A549 (cell line): ENCODE data around the gene RIMS4. TPM values are rescaled to one million over a fixed set of nuclear protein-coding genes. Genes with fewer than 3 reads are reported as not detected.

Experiments
- ATAC-seq, 2 experiments: fragments of 200-7000 bp in 1 of 2; fragments of >200 bp in 1 of 2; cut with Nextera tagmentation in 1 of 2; cut with Tn5 transposase in 1 of 2; 3 replicates each; pipeline versions ENCODE4 v1.8.0 to v1.9.1; 2018 to 2020; ENCODE audit warnings: mild to moderate bottlenecking in 1 of 2, moderate library complexity in 1 of 2
- CTCF ChIA-PET: fragments of 300-600 bp; sonication (Branson Sonifier 250); formaldehyde crosslinking; extraction: SDS; loops from one replicate; lab custom pipeline; 2021; ENCODE audit warnings: antibody characterized with exemption, inconsistent platforms; lab: Yijun Ruan, JAX
- POLR2A ChIA-PET: fragments of 350-600 bp; formaldehyde crosslinking; extraction: SDS; loops from one replicate; lab custom pipeline; 2021; ENCODE audit warnings: antibody characterized with exemption, inconsistent platforms; lab: Yijun Ruan, JAX
- DNase-seq, 2 experiments: peaks; one replicate each; pipeline versions ENCODE4 v3.0.0 to v3.0.0-alpha.2; 2011 to 2016; ENCODE audit warnings: low read depth in 1 of 2, low spot score in 1 of 2
- FAIRE-seq: peaks from 2 replicates; lab custom pipeline; 2011; peaks lifted over from hg19 to GRCh38; lab: Jason Lieb, UNC
- H3K27ac ChIP-seq, 2 experiments: fragments of >200 bp; sonication (Bioruptor Twin); formaldehyde crosslinking; 3 replicates each; pipeline ENCODE4 v1.5.1; 2016 to 2017
- H3K4me1 ChIP-seq: fragments of >200 bp; sonication (Bioruptor Twin); formaldehyde crosslinking; 3 replicates; pipeline ENCODE4 v1.6.1; 2016
- H3K4me2 ChIP-seq: fragments of >200 bp; sonication (Bioruptor Twin); formaldehyde crosslinking; 3 replicates; pipeline ENCODE4 v1.6.1; 2016
- H3K4me3 ChIP-seq: fragments of >200 bp; sonication (Bioruptor Twin); formaldehyde crosslinking; 3 replicates; pipeline ENCODE4 v1.5.1; 2016
- H3K9me3 ChIP-seq: fragments of >200 bp; sonication (Bioruptor Twin); formaldehyde crosslinking; 3 replicates; pipeline ENCODE4 v1.6.1; 2016
- ATOH8 ChIP-seq: fragments of 250-450 bp; sonication (Bioruptor Pico); IDR thresholded peaks from 2 replicates; pipeline ENCODE4 v1.5.0; 2020; ENCODE audit warnings: low read depth, mild to moderate bottlenecking, moderate library complexity
- CBX8 ChIP-seq: fragments of 200-600 bp; sonication (generic); IDR thresholded peaks from 2 replicates; pipeline ENCODE4 v1.6.1; 2016
- CHD2 ChIP-seq: fragments of 150-350 bp; IDR thresholded peaks from 2 replicates; pipeline ENCODE4 v1.6.1; 2014; ENCODE audit warnings: low read length; ENCODE audit not compliant: partially characterized antibody
- E2F6 ChIP-seq: IDR thresholded peaks from 2 replicates; pipeline ENCODE4 v1.6.1; 2012; ENCODE audit warnings: low read depth, borderline replicate concordance
- EP300 ChIP-seq, 2 experiments: fragments of >200 bp; sonication (Bioruptor Twin); formaldehyde crosslinking; IDR thresholded peaks; 2 replicates in 1 of 2; 3 replicates in 1 of 2; pipeline ENCODE4 v1.6.1; 2016 to 2017
- ESRRA ChIP-seq: fragments of 150-350 bp; IDR thresholded peaks from 2 replicates; pipeline ENCODE4 v1.6.1; 2014; ENCODE audit warnings: mild to moderate bottlenecking, low read length, borderline replicate concordance
- FOSB ChIP-seq: fragments of 250-450 bp; sonication (Bioruptor Pico); IDR thresholded peaks from 2 replicates; pipeline ENCODE4 v1.5.0; 2020; ENCODE audit warnings: mild to moderate bottlenecking, moderate library complexity
- FOSL2 ChIP-seq, 2 experiments: fragments of 450-650 bp in 1 of 2; fragments of >200 bp in 1 of 2; sonication (Bioruptor Twin) in 1 of 2; formaldehyde crosslinking; IDR thresholded peaks; 2 replicates each; pipeline versions ENCODE4 v1.5.0 to v1.6.1; 2016 to 2020; ENCODE audit warnings: mild to moderate bottlenecking in 1 of 2, moderate library complexity in 1 of 2
- FOXS1 ChIP-seq: fragments of 250-450 bp; sonication (Bioruptor Pico); IDR thresholded peaks from 2 replicates; pipeline ENCODE4 v1.5.0; 2020; ENCODE audit warnings: mild to moderate bottlenecking, moderate library complexity
- HDAC2 ChIP-seq: fragments of 200-600 bp; sonication (generic); IDR thresholded peaks from 2 replicates; pipeline ENCODE4 v1.6.1; 2016
- HOXB13 ChIP-seq: fragments of 250-450 bp; sonication (Bioruptor Pico); IDR thresholded peaks from 2 replicates; pipeline ENCODE4 v1.5.0; 2020; ENCODE audit warnings: low read depth, mild to moderate bottlenecking, moderate library complexity
- HOXB5 ChIP-seq: fragments of 250-450 bp; sonication (Bioruptor Pico); IDR thresholded peaks from 2 replicates; pipeline ENCODE4 v1.5.0; 2020; ENCODE audit warnings: mild to moderate bottlenecking, moderate library complexity
- JUNB ChIP-seq: fragments of >200 bp; sonication (Bioruptor Twin); formaldehyde crosslinking; IDR thresholded peaks from 2 replicates; pipeline ENCODE4 v1.6.1; 2016
- KDM1A ChIP-seq: fragments of 200-600 bp; sonication (generic); IDR thresholded peaks from 2 replicates; pipeline ENCODE4 v1.6.1; 2016; ENCODE audit warnings: low read depth, mild to moderate bottlenecking
- MAZ ChIP-seq: fragments of 150-350 bp; IDR thresholded peaks from 2 replicates; pipeline ENCODE4 v1.6.1; 2014; ENCODE audit warnings: antibody characterized with exemption, low read depth, low read length, borderline replicate concordance
- NR3C1 ChIP-seq: fragments of >200 bp; sonication (Bioruptor Twin); formaldehyde crosslinking; IDR thresholded peaks from 3 replicates; pipeline ENCODE4 v1.6.1; 2017
- PHF8 ChIP-seq: fragments of 200-600 bp; sonication (generic); IDR thresholded peaks from 2 replicates; pipeline ENCODE4 v1.6.1; 2016; ENCODE audit warnings: low read depth, mild to moderate bottlenecking, antibody characterized with exemption, moderate library complexity, borderline replicate concordance
- POLR2AphosphoS2 ChIP-seq: conservative IDR thresholded peaks from 2 replicates; pipeline ENCODE4 v1.6.1; 2012; ENCODE audit warnings: low read length, improper control_type of control experiment, inconsistent platforms
- RNF2 ChIP-seq: fragments of 200-600 bp; sonication (generic); IDR thresholded peaks from 2 replicates; pipeline ENCODE4 v1.6.1; 2016; ENCODE audit warnings: low read depth, mild to moderate bottlenecking, antibody characterized with exemption, moderate library complexity, borderline replicate concordance
- SMC3 ChIP-seq: fragments of >200 bp; sonication (Bioruptor Twin); formaldehyde crosslinking; IDR thresholded peaks from 3 replicates; pipeline ENCODE4 v1.6.1; 2018; ENCODE audit warnings: inconsistent platforms
- SREBF2 ChIP-seq: fragments of 450-650 bp; IDR thresholded peaks from 2 replicates; pipeline ENCODE4 v1.6.1; 2014; ENCODE audit warnings: mild to moderate bottlenecking, moderate library complexity
- TFCP2L1 ChIP-seq: fragments of 250-450 bp; sonication (Bioruptor Pico); IDR thresholded peaks from 2 replicates; pipeline ENCODE4 v1.5.0; 2021; ENCODE audit warnings: mild to moderate bottlenecking
- TP53 ChIP-seq: fragments of 250-450 bp; sonication (Bioruptor Pico); IDR thresholded peaks from 2 replicates; pipeline ENCODE4 v1.5.0; 2021; ENCODE audit warnings: mild to moderate bottlenecking, moderate library complexity
- ZFP36 ChIP-seq: fragments of 450-650 bp; IDR thresholded peaks from 2 replicates; pipeline ENCODE4 v1.6.1; 2014; ENCODE audit warnings: borderline replicate concordance; ENCODE audit not compliant: partially characterized antibody
- ZSCAN20 ChIP-seq: fragments of 250-450 bp; sonication (Bioruptor Pico); IDR thresholded peaks from 2 replicates; pipeline ENCODE4 v1.8.0; 2022; ENCODE audit warnings: mild to moderate bottlenecking, moderate library complexity
- WGBS: methylation state at CpG from one replicate; pipeline ENCODE4 v1.1.6; 2017; ENCODE audit errors: missing lambda C conversion rate; 5-methylcytosine and 5-hydroxymethylcytosine counted together
- polyA plus RNA-seq, 4 experiments: library from polyadenylated mRNA; depleted of rRNA in 3 of 4; stranded (reverse); fragments of >200 nt; fragmentation: RNase III in 1 of 4; extraction: RNeasy Plus Mini Kit Qiagen cat#74134 plus additional on column Dnase treatment in 1 of 4; gene quantifications; 2 replicates in 3 of 4; 3 replicates in 1 of 4; pipeline ENCODE4 v1.2.3, GENCODE V29; 2011 to 2017
- TF ChIP-seq, protein P1 (sequence below): fragments of 200-600 bp; sonication (generic); IDR thresholded peaks from 2 replicates; pipeline ENCODE4 v1.6.1; 2016; ENCODE audit warnings: antibody characterized with exemption, mild to moderate bottlenecking, moderate library complexity
- TF ChIP-seq, protein P2 (sequence below): fragments of >200 bp; sonication (Bioruptor Twin); formaldehyde crosslinking; IDR thresholded peaks from 3 replicates; pipeline ENCODE4 v1.5.1; 2016

The RIMS4 gene
- polyA plus RNA-seq, 2 of the 4 experiments (the other 2 are of a cell fraction), result 0.39 to 1.3 TPM

DNA sequence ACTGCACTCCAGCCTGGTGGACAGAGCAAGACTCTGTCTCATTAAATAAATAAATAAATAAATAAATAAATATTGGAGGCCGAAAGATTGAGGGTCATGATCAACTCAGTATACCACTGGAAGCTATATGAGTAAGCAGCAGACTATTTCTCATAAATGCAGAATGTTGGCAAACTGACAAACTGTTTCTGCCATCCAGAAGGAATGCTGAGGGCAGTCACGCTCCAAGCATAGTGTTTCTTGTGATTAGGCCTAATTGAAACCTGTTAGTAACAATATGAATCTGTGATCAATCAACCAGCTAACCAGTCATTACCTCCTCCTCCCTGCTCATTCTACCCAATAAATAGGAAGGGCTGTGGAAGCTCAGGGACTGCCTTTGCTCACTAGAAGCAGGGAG, 79.9 kb downstream of the RIMS4 start (continued):
- TF ChIP-seq JUNB, result peak; percentile 90
- TF ChIP-seq, protein P1, sequence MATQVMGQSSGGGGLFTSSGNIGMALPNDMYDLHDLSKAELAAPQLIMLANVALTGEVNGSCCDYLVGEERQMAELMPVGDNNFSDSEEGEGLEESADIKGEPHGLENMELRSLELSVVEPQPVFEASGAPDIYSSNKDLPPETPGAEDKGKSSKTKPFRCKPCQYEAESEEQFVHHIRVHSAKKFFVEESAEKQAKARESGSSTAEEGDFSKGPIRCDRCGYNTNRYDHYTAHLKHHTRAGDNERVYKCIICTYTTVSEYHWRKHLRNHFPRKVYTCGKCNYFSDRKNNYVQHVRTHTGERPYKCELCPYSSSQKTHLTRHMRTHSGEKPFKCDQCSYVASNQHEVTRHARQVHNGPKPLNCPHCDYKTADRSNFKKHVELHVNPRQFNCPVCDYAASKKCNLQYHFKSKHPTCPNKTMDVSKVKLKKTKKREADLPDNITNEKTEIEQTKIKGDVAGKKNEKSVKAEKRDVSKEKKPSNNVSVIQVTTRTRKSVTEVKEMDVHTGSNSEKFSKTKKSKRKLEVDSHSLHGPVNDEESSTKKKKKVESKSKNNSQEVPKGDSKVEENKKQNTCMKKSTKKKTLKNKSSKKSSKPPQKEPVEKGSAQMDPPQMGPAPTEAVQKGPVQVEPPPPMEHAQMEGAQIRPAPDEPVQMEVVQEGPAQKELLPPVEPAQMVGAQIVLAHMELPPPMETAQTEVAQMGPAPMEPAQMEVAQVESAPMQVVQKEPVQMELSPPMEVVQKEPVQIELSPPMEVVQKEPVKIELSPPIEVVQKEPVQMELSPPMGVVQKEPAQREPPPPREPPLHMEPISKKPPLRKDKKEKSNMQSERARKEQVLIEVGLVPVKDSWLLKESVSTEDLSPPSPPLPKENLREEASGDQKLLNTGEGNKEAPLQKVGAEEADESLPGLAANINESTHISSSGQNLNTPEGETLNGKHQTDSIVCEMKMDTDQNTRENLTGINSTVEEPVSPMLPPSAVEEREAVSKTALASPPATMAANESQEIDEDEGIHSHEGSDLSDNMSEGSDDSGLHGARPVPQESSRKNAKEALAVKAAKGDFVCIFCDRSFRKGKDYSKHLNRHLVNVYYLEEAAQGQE, result no peak
- no peak for TF ChIP-seq ZSCAN20 (CRISPR knock-in tag)
- 0 out of 3 replicates have a peak, but pooled peaks have one; percentile 28 for TF ChIP-seq SMC3
- no peak for TF ChIP-seq CHD2
- no peak for TF ChIP-seq TFCP2L1 (CRISPR knock-in tag)
- no peak for TF ChIP-seq SREBF2

- 1% methylated on average over 9 of the region's 9 CpGs for WGBS
- peak overlapping the region; percentile 80 for H3K4me2 ChIP-seq
- ATAC-seq, result peak; percentile 89 to 93
- H3K4me3 ChIP-seq, result peak overlapping the region; percentile 4; the same call in 1 of the 3 replicates
- H3K27ac ChIP-seq, result peak overlapping the region; percentile 96 to 98
- peak; percentile 97 for DNase-seq
- ChIA-PET CTCF (interaction anchor here (1.0 to 21.9 kb wide), 5 partner anchors 10 to 46 kb away, joined by 3 to 525 read pairs (median 27); partner anchors contain the start of gene CCN5), POLR2A (interaction anchor here (0.8 to 2.8 kb wide), 9 partner anchors 8 to 43 kb away, joined by 3 to 20 read pairs (median 5); partner anchors contain the start of gene CCN5)
- no peaks in the 10 kb centered on the region for H3K9me3 ChIP-seq
- peak; percentile 98 for FAIRE-seq
- H3K4me1 ChIP-seq, result peaks cover 87% of the 10 kb centered on the region
- TF ChIP-seq TP53 (0 out of 2 replicates have a peak, but pooled peaks have one; percentile 38), FOSL2 (IDR thresholded peaks at IDR 0.05) (peak; percentile 93), FOSL2 (CRISPR knock-in tag; IDR thresholded peaks at IDR 0.05) (peak; percentile 95), CBX8 (no peak), ZSCAN20 (CRISPR knock-in tag) (no peak), E2F6 (no peak), PHF8 (no peak), FOSB (peak; percentile 10; the same call in 1 of the 2 replicates), NR3C1 (no peak), HOXB13 (0 out of 2 replicates have a peak, but pooled peaks have one; percentile 40), ZFP36 (no peak), POLR2AphosphoS2 (no peak), MAZ (peak; percentile 99), HDAC2 (no peak), EP300 (IDR thresholded peaks at IDR 0.05) (peak; percentile 95 to 98; a peak in 4 of 5 replicates), RNF2 (no peak), ESRRA (no peak), ATOH8 (CRISPR knock-in tag) (no peak), TFCP2L1 (CRISPR knock-in tag) (no peak), HOXB5 (peak; percentile 20; the same call in 1 of the 2 replicates), FOXS1 (CRISPR knock-in tag) (no peak), KDM1A (no peak)
- TF ChIP-seq, protein P1, result no peak
- TF ChIP-seq, protein P2, sequence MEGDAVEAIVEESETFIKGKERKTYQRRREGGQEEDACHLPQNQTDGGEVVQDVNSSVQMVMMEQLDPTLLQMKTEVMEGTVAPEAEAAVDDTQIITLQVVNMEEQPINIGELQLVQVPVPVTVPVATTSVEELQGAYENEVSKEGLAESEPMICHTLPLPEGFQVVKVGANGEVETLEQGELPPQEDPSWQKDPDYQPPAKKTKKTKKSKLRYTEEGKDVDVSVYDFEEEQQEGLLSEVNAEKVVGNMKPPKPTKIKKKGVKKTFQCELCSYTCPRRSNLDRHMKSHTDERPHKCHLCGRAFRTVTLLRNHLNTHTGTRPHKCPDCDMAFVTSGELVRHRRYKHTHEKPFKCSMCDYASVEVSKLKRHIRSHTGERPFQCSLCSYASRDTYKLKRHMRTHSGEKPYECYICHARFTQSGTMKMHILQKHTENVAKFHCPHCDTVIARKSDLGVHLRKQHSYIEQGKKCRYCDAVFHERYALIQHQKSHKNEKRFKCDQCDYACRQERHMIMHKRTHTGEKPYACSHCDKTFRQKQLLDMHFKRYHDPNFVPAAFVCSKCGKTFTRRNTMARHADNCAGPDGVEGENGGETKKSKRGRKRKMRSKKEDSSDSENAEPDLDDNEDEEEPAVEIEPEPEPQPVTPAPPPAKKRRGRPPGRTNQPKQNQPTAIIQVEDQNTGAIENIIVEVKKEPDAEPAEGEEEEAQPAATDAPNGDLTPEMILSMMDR, result no peak
Observed at GRCh38 chr20:44728801-44729443, 81.4 kb downstream of the RIMS4 start.
